Stimulated activated CD8-positive, alpha-beta memory T cell treated with anti-CD3 and anti-CD28 coated beads, Interleukin-7, amount 100 ng/mL, for 48 hours (primary cell): Measurements from ENCODE around the gene VIT.
"Not testable (repeated sequence)": the region's sequence is repeated elsewhere in the genome, so short reads cannot be mapped to it uniquely, and the experiment has no call there.

Source experiments
- DNase-seq, 2 donors: peaks; one replicate each; pipeline ENCODE4 v3.0.0-alpha.2; 2020; ENCODE audit warnings: low read depth in 1 of 2; ENCODE audit errors: extremely low read depth in 1 of 2

Gene VIT

GRCh38 chr2:36677386-36677785 is 19.1 kb upstream of the VIT start:
- DNase-seq = no peak

GRCh38 chr2:36677996-36678605 is 18.4 kb upstream of the VIT start:
- no peak for DNase-seq

GRCh38 chr2:36678856-36679255 is 17.7 kb upstream of the VIT start:
- DNase-seq = no peak

GRCh38 chr2:36680012-36680411 is 16.5 kb upstream of the VIT start:
- no peak for DNase-seq

GRCh38 chr2:36682562-36682961 is 13.9 kb upstream of the VIT start:
- DNase-seq = no peak

- no peak for DNase-seq
Measured at GRCh38 chr2:36683002-36683401, 13.5 kb upstream of the VIT start.

- not testable (repeated sequence) for DNase-seq
Measured at GRCh38 chr2:36688291-36688690, 8.2 kb upstream of the VIT start.

- DNase-seq = not testable (repeated sequence)
Measured at GRCh38 chr2:36689013-36689412, 7.5 kb upstream of the VIT start.

- DNase-seq = no peak
Measured at GRCh38 chr2:36692121-36692520, 4.4 kb upstream of the VIT start.

GRCh38 chr2:36693825-36694224 is 2.7 kb upstream of the VIT start:
- no peak for DNase-seq

GRCh38 chr2:36695746-36696415 is 626 bp upstream of the VIT start:
- DNase-seq = no peak

- no peak for DNase-seq
Measured at GRCh38 chr2:36697424-36698066, 1.0 kb downstream of the VIT start.

- no peak for DNase-seq
Measured at GRCh38 chr2:36698993-36699392, 2.5 kb downstream of the VIT start.

GRCh38 chr2:36700311-36700710 is 3.8 kb downstream of the VIT start:
- no peak for DNase-seq

GRCh38 chr2:36701391-36701795 is 4.9 kb downstream of the VIT start:
- no peak for DNase-seq

GRCh38 chr2:36701918-36702317 is 5.4 kb downstream of the VIT start:
- no peak for DNase-seq

GRCh38 chr2:36702781-36703180 is 6.3 kb downstream of the VIT start:
- DNase-seq = no peak

- DNase-seq = no peak
Measured at GRCh38 chr2:36704475-36705150, 8.1 kb downstream of the VIT start.

GRCh38 chr2:36705326-36706020 is 9.0 kb downstream of the VIT start:
- DNase-seq = no peak

GRCh38 chr2:36706021-36706876 is 9.7 kb downstream of the VIT start:
- DNase-seq = no peak
